ENCODE data around the gene CDC42BPA. TPM values are rescaled to one million over a fixed set of nuclear protein-coding genes. Genes with fewer than 3 reads are reported as not detected.

Gene CDC42BPA
- total and polyA plus RNA-seq, 2 of the 8 experiments (the other 6 are each of a cell fraction or from before 2014, with no cell fraction given) = 7.1 to 28.5 TPM

DNA sequence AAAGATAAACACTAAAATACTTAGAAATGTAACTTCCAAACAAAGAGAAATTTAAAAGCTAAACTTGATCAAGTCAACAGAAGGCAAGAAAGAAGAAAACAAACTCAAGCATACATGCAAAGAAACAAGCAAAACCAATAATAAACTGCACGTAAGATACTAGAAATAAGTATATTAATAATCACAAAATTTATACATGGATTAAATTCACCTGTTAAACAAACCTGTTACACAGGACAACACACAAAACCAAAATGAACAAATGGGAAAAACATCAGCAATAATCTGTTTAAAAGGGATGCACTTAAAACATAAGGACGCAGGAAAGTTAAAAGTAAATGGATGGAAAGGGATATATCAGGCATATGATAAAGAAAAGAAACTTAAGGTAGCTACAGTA, 165.8 kb downstream of the CDC42BPA start:
- no peak overlapping the region for H2BK120ac ChIP-seq (replicated peaks; ENCODE audit: low read depth, low read length)
- no peak overlapping the region for H3K27ac ChIP-seq (ENCODE audit: low read depth, low read length)
- H3K79me1 ChIP-seq (ENCODE audit: low read depth, low read length) = no peaks in the 10 kb centered on the region
- H3K36me3 ChIP-seq (ENCODE audit: control insufficient read depth in 2 of 4, insufficient read depth in 4 of 4, low read length in 3 of 4) = no peaks in the 10 kb centered on the region
- H3K9ac ChIP-seq (replicated peaks in 1 of 4; ENCODE audit: extremely low read depth in 1 of 4, low read depth in 3 of 4, low read length in 3 of 4) = no peak overlapping the region
- H3K14ac ChIP-seq (ENCODE audit: insufficient read length) = no peak overlapping the region
- no peak overlapping the region for H4K5ac ChIP-seq (ENCODE audit: insufficient read length, low read depth, low read length)
- DNase-seq (ENCODE audit: low read depth in 1 of 2, low spot score in 2 of 2) (no peak), FAIRE-seq (no peak)
- H3K18ac ChIP-seq (ENCODE audit: extremely low read depth, low read length) = no peak overlapping the region
- no peaks in the 10 kb centered on the region for H3K27me3 ChIP-seq (replicated peaks in 1 of 4; ENCODE audit: control insufficient read depth in 3 of 4, extremely low read depth in 1 of 4, insufficient read depth in 3 of 4, low read length in 3 of 4)
- no peak overlapping the region for H3K4ac ChIP-seq (replicated peaks; ENCODE audit: insufficient read length, low read depth, low read length)
- no peak overlapping the region for H4K8ac ChIP-seq (ENCODE audit: extremely low read depth, insufficient read depth, low read length)
- no peaks in the 10 kb centered on the region for H3K9me3 ChIP-seq (ENCODE audit: insufficient read depth in 2 of 2, low read depth in 1 of 2, low read length in 1 of 2)
- no peak overlapping the region for H2BK20ac ChIP-seq (ENCODE audit: low read length)
- H3K4me1 ChIP-seq (replicated peaks in 1 of 4; ENCODE audit: control insufficient read depth in 3 of 4, insufficient read depth in 4 of 4, low read length in 3 of 4) = 0 out of 7 replicates have a peak, but pooled peaks cover 0 to 4% (median 0%) of the 10 kb centered on the region in 4 experiments
- no peak overlapping the region for H2BK15ac ChIP-seq (ENCODE audit: low read length)
- no peak overlapping the region for H4K91ac ChIP-seq (replicated peaks; ENCODE audit: insufficient read length, low read length)
- 92% methylated on average over 2 of the region's 2 CpGs; no CpG with 5 or more reads in 1 of the 2 experiments for WGBS, 2 experiments (ENCODE audit: extremely low coverage in 1 of 2, insufficient coverage in 1 of 2, insufficient read length in 1 of 2, insufficient replicate concordance in 2 of 2, low coverage in 1 of 2, low lambda C conversion rate in 2 of 2, missing lambda C conversion rate in 1 of 2)
- no peak overlapping the region for H3K4me3 ChIP-seq (ENCODE audit: extremely low read depth in 1 of 4, insufficient read depth in 2 of 4, low read depth in 3 of 4, low read length in 4 of 4)
- H3K79me2 ChIP-seq (ENCODE audit: control insufficient read depth in 1 of 2, insufficient read depth in 2 of 2, low read length in 2 of 2) = no peaks in the 10 kb centered on the region
- peaks cover 0 to 2% of the 10 kb centered on the region in 2 experiments for H4K20me1 ChIP-seq (replicated peaks in 1 of 2; ENCODE audit: control insufficient read depth in 1 of 2, insufficient read depth in 2 of 2, low read length in 2 of 2)
- H3K4me2 ChIP-seq (ENCODE audit: insufficient read depth in 1 of 2, low read depth in 2 of 2, low read length in 2 of 2) = no peak overlapping the region
- no peaks in the 10 kb centered on the region for H3K23me2 ChIP-seq (ENCODE audit: low read depth, low read length)
- no peak overlapping the region for H3K56ac ChIP-seq (replicated peaks; ENCODE audit: insufficient read length, low read depth, low read length)
- H2BK12ac ChIP-seq (ENCODE audit: low read depth, low read length) = no peak overlapping the region
- ChIA-PET POLR2A (ENCODE audit: partially characterized antibody) (no interaction called here), CTCF (ENCODE audit: partially characterized antibody) (no interaction called here)
- H2BK5ac ChIP-seq (ENCODE audit: low read depth, low read length) = no peak overlapping the region
- no peak overlapping the region for H2AFZ ChIP-seq (ENCODE audit: low read length)
- no peak overlapping the region for H2AK5ac ChIP-seq (ENCODE audit: low read depth, low read length)
- no peak overlapping the region for H3K23ac ChIP-seq (ENCODE audit: insufficient read length)
- TF ChIP-seq PHF8 (conservative IDR thresholded peaks at IDR 0.05; ENCODE audit: low read depth, low read length) (no peak), JUN (IDR thresholded peaks at IDR 0.05; ENCODE audit: low read depth, low read length) (no peak), NRF1 (IDR thresholded peaks at IDR 0.05; ENCODE audit: low read depth, low read length) (no peak), RAD21 (IDR thresholded peaks at IDR 0.05 in 1 of 2, conservative IDR thresholded peaks at IDR 0.05 in 1 of 2; ENCODE audit: low read depth in 2 of 2, low read length in 2 of 2) (no peak), MAFK (IDR thresholded peaks at IDR 0.05; ENCODE audit: low read depth, low read length) (no peak), TAF1 (IDR thresholded peaks at IDR 0.05; ENCODE audit: low read depth, low read length) (no peak), ASH2L (IDR thresholded peaks at IDR 0.05; ENCODE audit: low read length) (no peak), CTBP2 (IDR thresholded peaks at IDR 0.05; ENCODE audit: borderline replicate concordance, insufficient read depth, insufficient read length, low read length) (no peak), CBX5 (IDR thresholded peaks at IDR 0.05; ENCODE audit: low read depth, low read length) (no peak), TAF7 (optimal IDR thresholded peaks at IDR 0.05; ENCODE audit: borderline replicate concordance, low read depth, low read length) (no peak), TBP (IDR thresholded peaks at IDR 0.05; ENCODE audit: low read depth, low read length) (no peak), SP4 (IDR thresholded peaks at IDR 0.05; ENCODE audit: low read length) (no peak)
- TF ChIP-seq, protein P1, sequence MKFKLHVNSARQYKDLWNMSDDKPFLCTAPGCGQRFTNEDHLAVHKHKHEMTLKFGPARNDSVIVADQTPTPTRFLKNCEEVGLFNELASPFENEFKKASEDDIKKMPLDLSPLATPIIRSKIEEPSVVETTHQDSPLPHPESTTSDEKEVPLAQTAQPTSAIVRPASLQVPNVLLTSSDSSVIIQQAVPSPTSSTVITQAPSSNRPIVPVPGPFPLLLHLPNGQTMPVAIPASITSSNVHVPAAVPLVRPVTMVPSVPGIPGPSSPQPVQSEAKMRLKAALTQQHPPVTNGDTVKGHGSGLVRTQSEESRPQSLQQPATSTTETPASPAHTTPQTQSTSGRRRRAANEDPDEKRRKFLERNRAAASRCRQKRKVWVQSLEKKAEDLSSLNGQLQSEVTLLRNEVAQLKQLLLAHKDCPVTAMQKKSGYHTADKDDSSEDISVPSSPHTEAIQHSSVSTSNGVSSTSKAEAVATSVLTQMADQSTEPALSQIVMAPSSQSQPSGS (IDR thresholded peaks at IDR 0.05; ENCODE audit: low read length) = no peak

Measured in H1 (cell line).